ENCODE results near the gene OSBPL3. TPM values are rescaled to one million over a fixed set of nuclear protein-coding genes. Genes with fewer than 3 reads are reported as not detected.

OSBPL3 gene
- polyA plus RNA-seq, 1 donor from 2014 or later, result 0.26 TPM

GRCh38 chr7:24827027-24827426, 153.0 kb downstream of the OSBPL3 start:
- Histone ChIP-seq H4K20me1 (ENCODE audit: insufficient read depth) (no peaks in the 10 kb centered on the region), H3K27me3 (ENCODE audit: insufficient read depth, low read depth, low read length) (no peaks in the 10 kb centered on the region), H3K9me2 (ENCODE audit: insufficient read depth, low read length) (no peaks in the 10 kb centered on the region), H3K36me3 (ENCODE audit: insufficient read depth, low read length) (no peaks in the 10 kb centered on the region), H3F3A (ENCODE audit: insufficient read depth, low read length, poor library complexity, severe bottlenecking) (no peaks in the 10 kb centered on the region), H3K4me3 (ENCODE audit: low read length) (no peak overlapping the region), H3K27ac (ENCODE audit: low read length) (no peak overlapping the region), H3K9ac (ENCODE audit: low read length) (no peak overlapping the region), H2AFZ (ENCODE audit: low read depth, low read length) (no peak overlapping the region), H3K79me2 (replicated peaks; ENCODE audit: insufficient read depth, low read length) (no peaks in the 10 kb centered on the region), H3K9me3 (ENCODE audit: low read length) (no peaks in the 10 kb centered on the region), H3K4me2 (ENCODE audit: low read length) (no peak overlapping the region)
- TF ChIP-seq SMC3 (conservative IDR thresholded peaks at IDR 0.05; ENCODE audit: poor library complexity), result no peak
- no peak for TF ChIP-seq CTCF (IDR thresholded peaks at IDR 0.05; ENCODE audit: poor library complexity, severe bottlenecking)
- no peak for TF ChIP-seq EZH2 (IDR thresholded peaks at IDR 0.05; ENCODE audit: borderline replicate concordance, insufficient read depth, low read length, poor library complexity, severe bottlenecking)
- TF ChIP-seq POLR2AphosphoS5 (IDR thresholded peaks at IDR 0.05), result no peak
- no peak for TF ChIP-seq MXI1 (conservative IDR thresholded peaks at IDR 0.05; ENCODE audit: poor library complexity, severe bottlenecking)
- no peak for TF ChIP-seq RAD21 (conservative IDR thresholded peaks at IDR 0.05)
- no peak for TF ChIP-seq TAF1 (IDR thresholded peaks at IDR 0.05; ENCODE audit: low read depth)
- no peak for TF ChIP-seq REST (IDR thresholded peaks at IDR 0.05; ENCODE audit: borderline replicate concordance)
- no peak for TF ChIP-seq EP300 (conservative IDR thresholded peaks at IDR 0.05; ENCODE audit: poor library complexity, severe bottlenecking)

- no peak for TF ChIP-seq SMC3 (conservative IDR thresholded peaks at IDR 0.05; ENCODE audit: poor library complexity)
- no peak for TF ChIP-seq TAF1 (IDR thresholded peaks at IDR 0.05; ENCODE audit: low read depth)
- TF ChIP-seq POLR2AphosphoS5 (IDR thresholded peaks at IDR 0.05), result no peak
- no peak for TF ChIP-seq REST (IDR thresholded peaks at IDR 0.05; ENCODE audit: borderline replicate concordance)
- no peak for TF ChIP-seq MXI1 (conservative IDR thresholded peaks at IDR 0.05; ENCODE audit: poor library complexity, severe bottlenecking)
- no peak for TF ChIP-seq EP300 (conservative IDR thresholded peaks at IDR 0.05; ENCODE audit: poor library complexity, severe bottlenecking)
- no peak for TF ChIP-seq CTCF (IDR thresholded peaks at IDR 0.05; ENCODE audit: poor library complexity, severe bottlenecking)
- no peak for TF ChIP-seq EZH2 (IDR thresholded peaks at IDR 0.05; ENCODE audit: borderline replicate concordance, insufficient read depth, low read length, poor library complexity, severe bottlenecking)
- TF ChIP-seq RAD21 (conservative IDR thresholded peaks at IDR 0.05), result no peak
- no peak overlapping the region for H2AFZ ChIP-seq (ENCODE audit: low read depth, low read length)
- H3K9me2 ChIP-seq (ENCODE audit: insufficient read depth, low read length), result no peaks in the 10 kb centered on the region
- no peak overlapping the region for H3K4me2 ChIP-seq (ENCODE audit: low read length)
- H3K79me2 ChIP-seq (replicated peaks; ENCODE audit: insufficient read depth, low read length), result no peaks in the 10 kb centered on the region
- H3K9ac ChIP-seq (ENCODE audit: low read length), result no peak overlapping the region
- H4K20me1 ChIP-seq (ENCODE audit: insufficient read depth), result no peaks in the 10 kb centered on the region
- no peak overlapping the region for H3K4me3 ChIP-seq (ENCODE audit: low read length)
- no peaks in the 10 kb centered on the region for H3K36me3 ChIP-seq (ENCODE audit: insufficient read depth, low read length)
- no peaks in the 10 kb centered on the region for H3K27me3 ChIP-seq (ENCODE audit: insufficient read depth, low read depth, low read length)
- H3K27ac ChIP-seq (ENCODE audit: low read length), result no peak overlapping the region
- H3K9me3 ChIP-seq (ENCODE audit: low read length), result no peaks in the 10 kb centered on the region
- no peaks in the 10 kb centered on the region for H3F3A ChIP-seq (ENCODE audit: insufficient read depth, low read length, poor library complexity, severe bottlenecking)
Measured at GRCh38 chr7:24826662-24827020, 153.3 kb downstream of the OSBPL3 start.

Data from neural cell (in vitro differentiated cells).